Upper lobe of left lung (tissue), 6 donors: Measurements from ENCODE around the gene CCDC102B. TPM values are rescaled to one million over a fixed set of nuclear protein-coding genes. Genes with fewer than 3 reads are reported as not detected.

ENCODE experiments used
- ATAC-seq, 2 donors: fragments of 200-7000 bp; cut with Tn5 transposase; one replicate each; pipeline ENCODE4 v1.9.1; 2022; ENCODE audit warnings: mild to moderate bottlenecking in 2 of 2, moderate library complexity in 2 of 2; ENCODE audit not compliant: low FRiP score in 2 of 2
- DNase-seq, 2 donors: peaks; one replicate each; pipeline ENCODE4 v3.0.0-alpha.2; 2019 to 2020
- H3K27ac ChIP-seq, 4 donors: fragments of 200-600 bp; sonication (generic); one replicate each; pipeline ENCODE4 v1.5.1; 2016 to 2019
- H3K27me3 ChIP-seq, 4 donors: fragments of 200-600 bp; sonication (generic); one replicate each; pipeline ENCODE4 v1.5.1; 2017 to 2019
- H3K36me3 ChIP-seq, 4 donors: fragments of 200-600 bp; sonication (generic); one replicate each; pipeline ENCODE4 v1.5.1; 2016 to 2019
- H3K4me1 ChIP-seq, 4 donors: fragments of 200-600 bp; sonication (generic); one replicate each; pipeline ENCODE4 v1.5.1; 2018 to 2019
- H3K4me3 ChIP-seq, 4 donors: fragments of 200-600 bp; sonication (generic); one replicate each; pipeline ENCODE4 v1.5.1; 2017 to 2019; ENCODE audit warnings: mild to moderate bottlenecking in 2 of 4, moderate library complexity in 1 of 4
- H3K9me3 ChIP-seq, 4 donors: fragments of 200-600 bp; sonication (generic); one replicate each; pipeline ENCODE4 v1.5.1; 2018 to 2019
- EP300 ChIP-seq, 4 donors: sonication (generic); formaldehyde crosslinking; IDR thresholded peaks; one replicate each; pipeline ENCODE4 v1.5.1; 2017; ENCODE audit warnings: antibody characterized with exemption in 4 of 4, control low read depth in 2 of 4
- POLR2A ChIP-seq, 4 donors: fragments of 450-650 bp; IDR thresholded peaks; one replicate each; pipeline ENCODE4 v1.5.1; 2016 to 2017; ENCODE audit warnings: antibody characterized with exemption in 4 of 4, mild to moderate bottlenecking in 2 of 4
- POLR2AphosphoS5 ChIP-seq, 2 donors: sonication (generic); formaldehyde crosslinking; IDR thresholded peaks; one replicate each; pipeline ENCODE4 v1.5.1; 2017; ENCODE audit warnings: antibody characterized with exemption in 2 of 2
- WGBS, 2 donors: methylation state at CpG; one replicate each; pipeline ENCODE4 v1.1.5; 2017 to 2018; 5-methylcytosine and 5-hydroxymethylcytosine counted together
- small RNA-seq, 4 donors: library from RNA; depleted of rRNA; stranded (forward); fragments of <200 nt; gene quantifications; one replicate each; pipeline ENCODE3, GENCODE V24; 2016
- total RNA-seq, 6 donors: library from RNA; depleted of rRNA in 4 of 6; stranded (reverse); fragments of >200 nt in 4 of 6; gene quantifications; one replicate each; pipeline versions ENCODE4 v1.1.0 to v1.2.1, GENCODE V29; 2016 to 2021
- TF ChIP-seq, protein P1 (sequence below), 6 experiments: fragments of 450-650 bp in 4 of 6; fragments of 200-600 bp in 2 of 6; sonication (generic) in 2 of 6; IDR thresholded peaks; one replicate each; pipeline ENCODE4 v1.5.1; 2016 to 2019; ENCODE audit warnings: antibody characterized with exemption in 6 of 6
- donor health status: DM: no; HTN: no; CAD: no; lungs with moderate emphysema.
- donor health status: DM: no; HTN: yes; CAD: no; lungs with severe emphysema.

CCDC102B gene
- total RNA-seq, 6 donors from 2014 or later, result 6.2 to 51.3 (median 20.3) TPM

DNA sequence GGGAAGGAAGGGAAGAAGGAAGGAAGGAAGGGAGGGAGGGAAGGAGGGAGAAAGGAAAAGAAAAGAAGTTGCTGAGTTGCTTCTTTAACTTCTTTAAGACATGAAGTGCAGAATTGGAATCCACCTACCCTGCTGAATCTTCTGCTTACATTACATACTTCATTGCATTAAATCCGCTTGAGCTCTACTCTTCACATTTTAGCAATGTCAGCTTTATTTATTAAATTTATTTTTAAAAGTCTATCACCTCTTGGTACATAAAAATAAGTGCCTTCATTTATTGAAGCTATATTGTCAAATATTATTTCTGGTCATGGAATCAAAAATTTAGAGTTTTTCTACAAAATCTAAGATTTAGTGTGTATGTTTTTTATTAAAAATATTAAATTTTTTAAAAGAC, 284.6 kb downstream of the CCDC102B start:
- no peaks in the 10 kb centered on the region for H3K27me3 ChIP-seq
- H3K9me3 ChIP-seq, result no peaks in the 10 kb centered on the region
- TF ChIP-seq POLR2AphosphoS5 (IDR thresholded peaks at IDR 0.05) (no peak), POLR2A (IDR thresholded peaks at IDR 0.05) (no peak), EP300 (IDR thresholded peaks at IDR 0.05) (no peak)
- TF ChIP-seq, protein P1, sequence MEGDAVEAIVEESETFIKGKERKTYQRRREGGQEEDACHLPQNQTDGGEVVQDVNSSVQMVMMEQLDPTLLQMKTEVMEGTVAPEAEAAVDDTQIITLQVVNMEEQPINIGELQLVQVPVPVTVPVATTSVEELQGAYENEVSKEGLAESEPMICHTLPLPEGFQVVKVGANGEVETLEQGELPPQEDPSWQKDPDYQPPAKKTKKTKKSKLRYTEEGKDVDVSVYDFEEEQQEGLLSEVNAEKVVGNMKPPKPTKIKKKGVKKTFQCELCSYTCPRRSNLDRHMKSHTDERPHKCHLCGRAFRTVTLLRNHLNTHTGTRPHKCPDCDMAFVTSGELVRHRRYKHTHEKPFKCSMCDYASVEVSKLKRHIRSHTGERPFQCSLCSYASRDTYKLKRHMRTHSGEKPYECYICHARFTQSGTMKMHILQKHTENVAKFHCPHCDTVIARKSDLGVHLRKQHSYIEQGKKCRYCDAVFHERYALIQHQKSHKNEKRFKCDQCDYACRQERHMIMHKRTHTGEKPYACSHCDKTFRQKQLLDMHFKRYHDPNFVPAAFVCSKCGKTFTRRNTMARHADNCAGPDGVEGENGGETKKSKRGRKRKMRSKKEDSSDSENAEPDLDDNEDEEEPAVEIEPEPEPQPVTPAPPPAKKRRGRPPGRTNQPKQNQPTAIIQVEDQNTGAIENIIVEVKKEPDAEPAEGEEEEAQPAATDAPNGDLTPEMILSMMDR (IDR thresholded peaks at IDR 0.05), result no peak
- H3K4me3 ChIP-seq, result no peak overlapping the region
- no peaks in the 10 kb centered on the region for H3K36me3 ChIP-seq
- H3K4me1 ChIP-seq, result no peaks in the 10 kb centered on the region
- H3K27ac ChIP-seq, result no peak overlapping the region
- ATAC-seq, result no peak
- no peak for DNase-seq
- 80 to 81% methylated on average over 1 of the region's 1 CpG for WGBS, 2 donors

DNA sequence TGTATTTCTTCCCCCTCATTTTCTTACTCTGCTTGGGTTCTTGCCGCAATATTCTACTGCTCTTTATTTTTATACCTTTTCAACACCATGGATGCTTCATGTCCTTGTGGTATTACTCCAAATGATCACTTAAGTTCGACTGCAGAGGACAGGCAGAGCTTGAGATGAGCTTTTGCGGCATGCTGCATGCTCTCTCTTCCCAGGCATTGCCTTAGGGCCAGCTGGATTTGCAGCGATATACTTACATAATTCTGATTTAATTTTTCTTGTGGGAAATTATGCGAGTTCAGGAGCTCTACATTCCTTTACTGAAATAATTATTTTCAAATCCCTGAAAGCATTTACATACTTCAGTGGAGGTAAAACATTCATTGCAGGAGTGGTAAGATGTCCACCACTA, 288.1 kb downstream of the CCDC102B start:
- no peak for ATAC-seq
- H3K36me3 ChIP-seq, result no peaks in the 10 kb centered on the region
- no peaks in the 10 kb centered on the region for H3K27me3 ChIP-seq
- H3K4me3 ChIP-seq, result no peak overlapping the region
- H3K9me3 ChIP-seq, result no peaks in the 10 kb centered on the region
- DNase-seq, result no peak
- H3K27ac ChIP-seq, result no peak overlapping the region
- WGBS, 2 donors, result 79 to 89% methylated on average over 5 of the region's 5 CpGs
- TF ChIP-seq, protein P1 (IDR thresholded peaks at IDR 0.05), result no peak
- TF ChIP-seq EP300 (IDR thresholded peaks at IDR 0.05) (no peak), POLR2A (IDR thresholded peaks at IDR 0.05) (no peak), POLR2AphosphoS5 (IDR thresholded peaks at IDR 0.05) (no peak)
- H3K4me1 ChIP-seq, result no peaks in the 10 kb centered on the region

DNA sequence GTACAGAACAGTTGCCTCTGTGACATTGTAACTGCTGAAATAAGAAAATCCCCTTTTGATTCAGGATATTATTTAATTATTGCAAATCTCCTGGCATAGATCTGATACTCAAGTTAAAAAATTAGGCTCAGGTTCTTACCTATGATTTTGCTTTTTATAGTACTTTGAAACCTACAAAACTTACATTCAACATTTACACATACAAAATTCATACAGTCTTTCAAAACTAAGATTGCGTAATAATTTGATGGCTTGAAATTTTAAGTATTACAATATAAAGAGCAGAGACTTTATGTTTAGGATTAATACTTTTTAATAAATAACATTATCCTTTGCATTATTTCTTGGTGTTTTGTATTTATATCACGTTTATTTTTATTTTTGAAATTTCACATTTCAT, 291.1 kb downstream of the CCDC102B start:
- H3K36me3 ChIP-seq, result no peaks in the 10 kb centered on the region
- no peaks in the 10 kb centered on the region for H3K4me1 ChIP-seq
- no peaks in the 10 kb centered on the region for H3K9me3 ChIP-seq
- no peak overlapping the region for H3K4me3 ChIP-seq
- no peaks in the 10 kb centered on the region for H3K27me3 ChIP-seq
- DNase-seq, result no peak
- H3K27ac ChIP-seq, result no peak overlapping the region
- TF ChIP-seq POLR2AphosphoS5 (IDR thresholded peaks at IDR 0.05) (no peak), EP300 (IDR thresholded peaks at IDR 0.05) (no peak), POLR2A (IDR thresholded peaks at IDR 0.05) (no peak)
- TF ChIP-seq, protein P1 (IDR thresholded peaks at IDR 0.05), result no peak
- no peak for ATAC-seq
- WGBS, 2 donors, result 87 to 98% methylated on average over 2 of the region's 2 CpGs

DNA sequence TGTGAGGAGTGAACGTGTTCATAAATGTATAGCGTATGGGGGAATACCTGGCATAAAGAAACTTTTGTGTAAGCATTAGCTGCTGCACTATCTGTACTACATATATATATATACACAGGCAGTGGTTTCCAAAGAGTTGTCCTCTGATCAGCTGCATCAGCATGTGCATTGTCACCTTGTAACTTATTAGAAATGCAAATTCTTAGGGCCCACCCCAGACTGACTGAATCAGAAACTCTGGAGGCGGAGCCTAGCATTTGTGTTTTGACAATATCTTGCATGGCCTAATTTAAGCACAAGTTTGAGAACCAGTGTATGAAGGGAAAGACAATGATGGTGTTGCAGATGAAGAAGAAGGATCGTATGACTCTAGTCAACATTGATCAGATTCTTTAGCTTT, 299.5 kb downstream of the CCDC102B start:
- Histone ChIP-seq H3K27me3 (no peaks in the 10 kb centered on the region), H3K9me3 (no peaks in the 10 kb centered on the region), H3K4me3 (no peak overlapping the region), H3K4me1 (no peaks in the 10 kb centered on the region), H3K27ac (no peak overlapping the region), H3K36me3 (no peaks in the 10 kb centered on the region)
- ATAC-seq (no peak), DNase-seq (no peak)
- TF ChIP-seq EP300 (IDR thresholded peaks at IDR 0.05) (no peak), POLR2A (IDR thresholded peaks at IDR 0.05) (no peak)
- 90 to 92% methylated on average over 4 of the region's 4 CpGs for WGBS, 2 donors

DNA sequence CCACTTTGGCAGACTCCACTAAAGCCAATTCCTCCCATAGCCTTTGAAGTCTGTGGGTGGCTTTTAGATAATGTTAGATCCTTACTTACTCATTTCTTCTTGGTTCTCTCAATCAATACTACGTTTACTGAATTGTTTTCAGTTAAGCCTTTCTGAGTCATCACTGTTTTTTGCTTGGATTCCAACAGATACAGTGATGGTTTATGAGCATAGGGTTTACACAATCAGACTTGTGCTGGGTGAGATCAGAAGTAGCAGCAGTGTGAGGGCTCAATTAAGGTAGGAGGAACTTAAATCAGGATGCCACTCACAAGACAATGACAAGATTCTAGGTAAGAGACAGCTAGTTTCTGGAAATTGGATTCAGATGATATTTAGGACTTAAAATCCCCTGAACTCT, 305.1 kb downstream of the CCDC102B start:
- Histone ChIP-seq H3K4me1 (no peaks in the 10 kb centered on the region), H3K4me3 (no peak overlapping the region), H3K27ac (no peak overlapping the region), H3K27me3 (no peaks in the 10 kb centered on the region), H3K36me3 (no peaks in the 10 kb centered on the region), H3K9me3 (no peaks in the 10 kb centered on the region)
- DNase-seq (no peak), ATAC-seq (no peak)
- WGBS, 2 donors, result 32 to 50% methylated on average over 1 of the region's 1 CpG
- TF ChIP-seq POLR2AphosphoS5 (IDR thresholded peaks at IDR 0.05) (no peak), POLR2A (IDR thresholded peaks at IDR 0.05) (no peak), EP300 (IDR thresholded peaks at IDR 0.05) (no peak)
- TF ChIP-seq, protein P1 (IDR thresholded peaks at IDR 0.05), result no peak

Small RNA genes lying within 50 kb of the gene (small RNA-seq; reads per million reads assigned to genes)
- 0 reads per million in 4 donors for gene RNU6-39P

Other genes starting within 250 kb of the CCDC102B start
- 10 to 100 TPM; 25.0 to 67.1 (median 50.8) TPM for gene TMX3, start 83.0 kb upstream of the CCDC102B start, total RNA-seq